HEK293 (cell line): ENCODE data around the gene PHYHD1.
A peak's percentile ranks its signal among the peaks of the same experiment; 100 is the strongest.

Source experiments
- CTCF ChIA-PET: fragments of 350-600 bp; formaldehyde crosslinking; extraction: SDS; loops from one replicate; lab custom pipeline; 2021; ENCODE audit warnings: antibody characterized with exemption; lab: Yijun Ruan, JAX
- POLR2A ChIA-PET: fragments of 300-600 bp; formaldehyde crosslinking; extraction: SDS; loops from one replicate; lab custom pipeline; 2020; ENCODE audit warnings: antibody characterized with exemption, inconsistent platforms; lab: Yijun Ruan, JAX
- H3K27ac ChIP-seq: fragments of 200-500 bp; sonication (Bioruptor generic); 2 replicates; pipeline ENCODE4 v1.5.1; 2014; ENCODE audit warnings: low read depth, low read length, control low read depth, inconsistent platforms; ENCODE audit errors: extremely low read depth
- H3K36me3 ChIP-seq, 2 experiments: fragments of 200-500 bp in 1 of 2; sonication (Bioruptor generic) in 1 of 2; 1 replicate in 1 of 2; 2 replicates in 1 of 2; pipeline ENCODE4 v1.5.1; 2014 to 2017; ENCODE audit warnings: inconsistent platforms in 2 of 2, low read length in 2 of 2; ENCODE audit not compliant: control insufficient read depth in 2 of 2, insufficient read depth in 1 of 2
- H3K4me1 ChIP-seq: fragments of 200-500 bp; sonication (Bioruptor generic); 2 replicates; pipeline ENCODE4 v1.5.1; 2014; ENCODE audit warnings: mild to moderate bottlenecking, low read length, inconsistent platforms; ENCODE audit not compliant: control insufficient read depth, insufficient read depth
- H3K4me3 ChIP-seq: 2 replicates; pipeline ENCODE4 v1.5.1; 2011; ENCODE audit warnings: low read depth, mild to moderate bottlenecking, control low read depth, low read length, moderate library complexity
- H3K9me3 ChIP-seq: fragments of 200-500 bp; sonication (Bioruptor generic); 2 replicates; pipeline ENCODE4 v1.5.1; 2014; ENCODE audit warnings: low read depth, low read length, inconsistent platforms; ENCODE audit not compliant: control insufficient read depth, insufficient read depth
- ELK4 ChIP-seq: IDR thresholded peaks from 2 replicates; pipeline ENCODE4 v1.6.1; 2011; ENCODE audit warnings: mild to moderate bottlenecking, low read depth, low read length, borderline replicate concordance
- GLIS1 ChIP-seq: fragments of 450-650 bp; formaldehyde crosslinking; IDR thresholded peaks from 2 replicates; pipeline ENCODE4 v1.5.1; 2016; ENCODE audit warnings: missing biosample characterization, missing genetic modification characterization
- GLIS2 ChIP-seq: fragments of 450-650 bp; formaldehyde crosslinking; IDR thresholded peaks from 2 replicates; pipeline ENCODE4 v1.5.1; 2016; ENCODE audit warnings: missing biosample characterization, missing genetic modification characterization
- IKZF3 ChIP-seq: fragments of 450-650 bp; IDR thresholded peaks from 2 replicates; pipeline ENCODE4 v1.5.0; 2018; ENCODE audit warnings: missing biosample characterization, mild to moderate bottlenecking, missing genetic modification characterization, moderate library complexity
- KLF16 ChIP-seq: fragments of 450-650 bp; formaldehyde crosslinking; IDR thresholded peaks from 2 replicates; pipeline ENCODE4 v1.5.1; 2017; ENCODE audit warnings: missing biosample characterization, missing genetic modification characterization
- OVOL3 ChIP-seq: fragments of 450-650 bp; formaldehyde crosslinking; IDR thresholded peaks from 2 replicates; pipeline ENCODE4 v1.5.1; 2016; ENCODE audit warnings: missing biosample characterization, missing genetic modification characterization
- PATZ1 ChIP-seq: fragments of 450-650 bp; formaldehyde crosslinking; IDR thresholded peaks from 2 replicates; pipeline ENCODE4 v1.5.1; 2016; ENCODE audit warnings: missing biosample characterization, missing genetic modification characterization
- SCRT1 ChIP-seq: fragments of 450-650 bp; formaldehyde crosslinking; IDR thresholded peaks from 2 replicates; pipeline ENCODE4 v1.5.1; 2016; ENCODE audit warnings: missing biosample characterization, missing genetic modification characterization, borderline replicate concordance
- YY1 ChIP-seq: fragments of 450-650 bp; formaldehyde crosslinking; IDR thresholded peaks from 2 replicates; pipeline ENCODE4 v1.5.1; 2018; ENCODE audit warnings: missing biosample characterization, missing genetic modification characterization
- YY2 ChIP-seq: fragments of 450-650 bp; formaldehyde crosslinking; IDR thresholded peaks from 2 replicates; pipeline ENCODE4 v1.5.1; 2016; ENCODE audit warnings: missing biosample characterization, missing genetic modification characterization
- ZBTB20 ChIP-seq: fragments of 450-650 bp; formaldehyde crosslinking; IDR thresholded peaks from 2 replicates; pipeline ENCODE4 v1.5.1; 2016; ENCODE audit warnings: missing biosample characterization, missing genetic modification characterization
- ZBTB21 ChIP-seq: fragments of 450-650 bp; formaldehyde crosslinking; IDR thresholded peaks from 2 replicates; pipeline ENCODE4 v1.5.1; 2017; ENCODE audit warnings: missing biosample characterization, missing genetic modification characterization
- ZBTB44 ChIP-seq: fragments of 450-650 bp; IDR thresholded peaks from 2 replicates; pipeline ENCODE4 v1.5.1; 2018; ENCODE audit warnings: missing biosample characterization, mild to moderate bottlenecking, missing genetic modification characterization
- ZNF24 ChIP-seq: fragments of 450-650 bp; formaldehyde crosslinking; IDR thresholded peaks from 2 replicates; pipeline ENCODE4 v1.5.1; 2016; ENCODE audit warnings: missing biosample characterization, missing genetic modification characterization
- ZNF324 ChIP-seq: fragments of 450-650 bp; formaldehyde crosslinking; IDR thresholded peaks from 2 replicates; pipeline ENCODE4 v1.5.1; 2016; ENCODE audit warnings: missing biosample characterization, missing genetic modification characterization
- ZNF391 ChIP-seq: fragments of 450-650 bp; formaldehyde crosslinking; IDR thresholded peaks from 2 replicates; pipeline ENCODE4 v1.5.1; 2016; ENCODE audit warnings: low read depth, missing biosample characterization, missing genetic modification characterization, borderline replicate concordance
- ZNF473 ChIP-seq: fragments of 450-650 bp; formaldehyde crosslinking; IDR thresholded peaks from 2 replicates; pipeline ENCODE4 v1.5.1; 2017; ENCODE audit warnings: missing biosample characterization, missing genetic modification characterization
- ZNF501 ChIP-seq: fragments of 450-650 bp; formaldehyde crosslinking; IDR thresholded peaks from 2 replicates; pipeline ENCODE4 v1.5.1; 2016; ENCODE audit warnings: missing biosample characterization, missing genetic modification characterization
- ZNF610 ChIP-seq: fragments of 450-650 bp; formaldehyde crosslinking; IDR thresholded peaks from 2 replicates; pipeline ENCODE4 v1.5.1; 2016; ENCODE audit warnings: missing biosample characterization, missing genetic modification characterization, borderline replicate concordance
- ZNF654 ChIP-seq: fragments of 450-650 bp; formaldehyde crosslinking; IDR thresholded peaks from 2 replicates; pipeline ENCODE4 v1.5.1; 2016; ENCODE audit warnings: low read depth, missing biosample characterization, missing genetic modification characterization
- ZSCAN16 ChIP-seq: fragments of 450-650 bp; formaldehyde crosslinking; IDR thresholded peaks from 2 replicates; pipeline ENCODE4 v1.5.1; 2016; ENCODE audit warnings: missing biosample characterization, missing genetic modification characterization
- ZXDB ChIP-seq: fragments of 450-650 bp; formaldehyde crosslinking; IDR thresholded peaks from 2 replicates; pipeline ENCODE4 v1.5.1; 2016; ENCODE audit warnings: missing biosample characterization, missing genetic modification characterization
- TF ChIP-seq, protein P1 (sequence below): fragments of 450-650 bp; formaldehyde crosslinking; conservative IDR thresholded peaks from 2 replicates; pipeline ENCODE4 v1.5.1; 2016; ENCODE audit warnings: low read depth, missing biosample characterization, missing genetic modification characterization
- TF ChIP-seq, protein P2 (sequence below): fragments of 450-650 bp; formaldehyde crosslinking; IDR thresholded peaks from 2 replicates; pipeline ENCODE4 v1.5.1; 2016; ENCODE audit warnings: missing biosample characterization, missing genetic modification characterization
- TF ChIP-seq, protein P3 (sequence below): fragments of 450-650 bp; formaldehyde crosslinking; IDR thresholded peaks from 2 replicates; pipeline ENCODE4 v1.5.1; 2016; ENCODE audit warnings: missing biosample characterization, missing genetic modification characterization

The PHYHD1 gene

GRCh38 chr9:128881884-128882676 is 38.7 kb upstream of the PHYHD1 start, which contains the start of the genes KYAT1 and LRRC8A:
TSS of gene KYAT1 (minus strand) at chr9:128881950. CDS start at chr9:128845405, 36,545 bp downstream.
TSS of gene LRRC8A (plus strand) at chr9:128882133. CDS start at chr9:128907165, 25,032 bp downstream.
- ChIA-PET POLR2A (interaction anchor here (0.5 to 1.6 kb wide), 7 partner anchors 26 to 744 kb away, joined by 3 to 5 read pairs (median 3); partner anchors contain the start of genes ENDOG, NTMT1 and SPOUT1), CTCF (interaction anchor here (0.5 to 9.5 kb wide), 6 partner anchors 18 to 258 kb away, joined by 3 to 83 read pairs (median 5); partner anchors contain the start of gene ENDOG)
- peak within 1 kb of the TSS; percentile 55 for H3K27ac ChIP-seq
- peak within 1 kb of the TSS; percentile 87 for H3K4me3 ChIP-seq
- H3K4me1 ChIP-seq = no peaks in the 10 kb centered on the region
- H3K9me3 ChIP-seq = no peaks in the 10 kb centered on the region
- peaks cover 0 to 21% of the 10 kb centered on the region in 2 experiments; a peak in 1 of 3 replicates for H3K36me3 ChIP-seq
- TF ChIP-seq, protein P1, sequence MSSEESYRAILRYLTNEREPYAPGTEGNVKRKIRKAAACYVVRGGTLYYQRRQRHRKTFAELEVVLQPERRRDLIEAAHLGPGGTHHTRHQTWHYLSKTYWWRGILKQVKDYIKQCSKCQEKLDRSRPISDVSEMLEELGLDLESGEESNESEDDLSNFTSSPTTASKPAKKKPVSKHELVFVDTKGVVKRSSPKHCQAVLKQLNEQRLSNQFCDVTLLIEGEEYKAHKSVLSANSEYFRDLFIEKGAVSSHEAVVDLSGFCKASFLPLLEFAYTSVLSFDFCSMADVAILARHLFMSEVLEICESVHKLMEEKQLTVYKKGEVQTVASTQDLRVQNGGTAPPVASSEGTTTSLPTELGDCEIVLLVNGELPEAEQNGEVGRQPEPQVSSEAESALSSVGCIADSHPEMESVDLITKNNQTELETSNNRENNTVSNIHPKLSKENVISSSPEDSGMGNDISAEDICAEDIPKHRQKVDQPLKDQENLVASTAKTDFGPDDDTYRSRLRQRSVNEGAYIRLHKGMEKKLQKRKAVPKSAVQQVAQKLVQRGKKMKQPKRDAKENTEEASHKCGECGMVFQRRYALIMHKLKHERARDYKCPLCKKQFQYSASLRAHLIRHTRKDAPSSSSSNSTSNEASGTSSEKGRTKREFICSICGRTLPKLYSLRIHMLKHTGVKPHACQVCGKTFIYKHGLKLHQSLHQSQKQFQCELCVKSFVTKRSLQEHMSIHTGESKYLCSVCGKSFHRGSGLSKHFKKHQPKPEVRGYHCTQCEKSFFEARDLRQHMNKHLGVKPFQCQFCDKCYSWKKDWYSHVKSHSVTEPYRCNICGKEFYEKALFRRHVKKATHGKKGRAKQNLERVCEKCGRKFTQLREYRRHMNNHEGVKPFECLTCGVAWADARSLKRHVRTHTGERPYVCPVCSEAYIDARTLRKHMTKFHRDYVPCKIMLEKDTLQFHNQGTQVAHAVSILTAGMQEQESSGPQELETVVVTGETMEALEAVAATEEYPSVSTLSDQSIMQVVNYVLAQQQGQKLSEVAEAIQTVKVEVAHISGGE = peak; percentile 100
- TF ChIP-seq ZNF24 (tag by site-specific recombination) (peak; percentile 8; the same call in 1 of the 2 replicates), ZNF324 (tag by site-specific recombination) (peak; percentile 71; the same call in 1 of the 2 replicates), GLIS1 (tag by site-specific recombination) (peak; percentile 88), ZSCAN16 (no peak), ZNF610 (tag by site-specific recombination) (0 out of 2 replicates have a peak, but pooled peaks have one; percentile 22), ZNF501 (peak; percentile 28; the same call in 1 of the 2 replicates), SCRT1 (tag by site-specific recombination) (no peak), ZBTB20 (tag by site-specific recombination) (peak; percentile 56; the same call in 1 of the 2 replicates), KLF16 (peak; percentile 92), ELK4 (peak; percentile 77), YY2 (tag by site-specific recombination) (peak; percentile 81), ZBTB21 (peak; percentile 86), GLIS2 (tag by site-specific recombination) (peak; percentile 91), ZNF391 (peak; percentile 80; the same call in 1 of the 2 replicates), ZNF473 (tag by site-specific recombination) (no peak), ZNF654 (tag by site-specific recombination) (no peak), OVOL3 (tag by site-specific recombination) (peak; percentile 80; the same call in 1 of the 2 replicates), ZXDB (tag by site-specific recombination) (peak; percentile 83), IKZF3 (tag by site-specific recombination) (peak; percentile 23; the same call in 1 of the 2 replicates), ZBTB44 (peak; percentile 42; the same call in 1 of the 2 replicates), PATZ1 (tag by site-specific recombination) (peak; percentile 66; the same call in 1 of the 2 replicates), YY1 (tag by site-specific recombination) (peak; percentile 92)
- TF ChIP-seq, protein P2, sequence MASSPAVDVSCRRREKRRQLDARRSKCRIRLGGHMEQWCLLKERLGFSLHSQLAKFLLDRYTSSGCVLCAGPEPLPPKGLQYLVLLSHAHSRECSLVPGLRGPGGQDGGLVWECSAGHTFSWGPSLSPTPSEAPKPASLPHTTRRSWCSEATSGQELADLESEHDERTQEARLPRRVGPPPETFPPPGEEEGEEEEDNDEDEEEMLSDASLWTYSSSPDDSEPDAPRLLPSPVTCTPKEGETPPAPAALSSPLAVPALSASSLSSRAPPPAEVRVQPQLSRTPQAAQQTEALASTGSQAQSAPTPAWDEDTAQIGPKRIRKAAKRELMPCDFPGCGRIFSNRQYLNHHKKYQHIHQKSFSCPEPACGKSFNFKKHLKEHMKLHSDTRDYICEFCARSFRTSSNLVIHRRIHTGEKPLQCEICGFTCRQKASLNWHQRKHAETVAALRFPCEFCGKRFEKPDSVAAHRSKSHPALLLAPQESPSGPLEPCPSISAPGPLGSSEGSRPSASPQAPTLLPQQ (tag by site-specific recombination) = peak; percentile 60
- TF ChIP-seq, protein P3, sequence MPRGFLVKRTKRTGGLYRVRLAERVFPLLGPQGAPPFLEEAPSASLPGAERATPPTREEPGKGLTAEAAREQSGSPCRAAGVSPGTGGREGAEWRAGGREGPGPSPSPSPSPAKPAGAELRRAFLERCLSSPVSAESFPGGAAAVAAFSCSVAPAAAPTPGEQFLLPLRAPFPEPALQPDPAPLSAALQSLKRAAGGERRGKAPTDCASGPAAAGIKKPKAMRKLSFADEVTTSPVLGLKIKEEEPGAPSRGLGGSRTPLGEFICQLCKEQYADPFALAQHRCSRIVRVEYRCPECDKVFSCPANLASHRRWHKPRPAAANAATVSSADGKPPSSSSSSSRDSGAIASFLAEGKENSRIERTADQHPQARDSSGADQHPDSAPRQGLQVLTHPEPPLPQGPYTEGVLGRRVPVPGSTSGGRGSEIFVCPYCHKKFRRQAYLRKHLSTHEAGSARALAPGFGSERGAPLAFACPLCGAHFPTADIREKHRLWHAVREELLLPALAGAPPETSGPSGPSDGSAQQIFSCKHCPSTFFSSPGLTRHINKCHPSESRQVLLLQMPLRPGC = no peak; the same call in 1 of the 2 replicates
